ENCODE data around the gene GPRC5A.

DNA sequence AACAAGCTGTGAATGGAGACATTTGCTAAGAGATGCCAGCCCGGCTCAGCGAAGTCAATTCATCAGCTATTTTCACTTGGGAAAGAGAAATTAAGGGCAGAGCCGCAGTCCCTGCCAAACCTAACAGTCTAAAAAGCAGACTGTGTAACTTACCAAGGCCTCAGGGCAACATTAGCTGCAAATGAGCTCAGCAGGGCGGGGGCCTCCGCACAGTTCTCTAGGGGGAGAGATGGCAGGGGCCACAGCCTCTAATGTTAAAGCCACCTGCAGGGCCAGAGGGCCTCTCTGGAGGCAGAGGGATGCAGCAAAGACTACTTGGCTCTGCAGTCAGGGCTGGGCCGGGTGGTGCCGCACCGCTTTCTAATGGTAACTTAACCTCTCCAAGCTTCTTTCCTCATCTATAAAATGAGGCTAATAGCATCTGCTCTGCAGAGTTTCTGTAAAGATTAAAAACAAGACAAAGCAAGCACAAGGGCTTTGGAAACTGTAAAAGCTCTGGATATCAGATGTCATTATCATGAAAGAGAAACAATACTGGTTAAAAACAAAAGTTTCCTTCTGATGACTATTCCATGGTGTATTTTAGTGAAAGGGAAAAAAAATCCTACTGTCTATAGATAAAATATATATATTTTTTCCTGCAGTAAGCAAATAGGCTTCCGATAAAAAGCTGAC lies 13.4 kb upstream of the GPRC5A start:
- no peak for TF ChIP-seq TEAD4 (IDR thresholded peaks at IDR 0.05)
- TF ChIP-seq ZBTB7A (IDR thresholded peaks at IDR 0.05; ENCODE audit: low read depth): no peak
- TF ChIP-seq TAF1 (IDR thresholded peaks at IDR 0.05; ENCODE audit: low read depth): no peak

Measured in Ishikawa (cell line).